H9 (cell line): ENCODE measurements around the gene CCNQ. TPM values are rescaled to one million over a fixed set of nuclear protein-coding genes. Genes with fewer than 3 reads are reported as not detected.

ENCODE experiments used
- DNase-seq: peaks from one replicate; pipeline ENCODE4 v3.0.0-alpha.2; 2017
- H2AFZ ChIP-seq: one replicate; pipeline ENCODE4 v1.6.1; 2013; ENCODE audit warnings: mild to moderate bottlenecking, low read length, control low read depth, moderate library complexity
- H2AK5ac ChIP-seq: 2 replicates; pipeline ENCODE4 v1.6.1; 2013; ENCODE audit warnings: low read length, control low read depth, mixed read lengths; ENCODE audit not compliant: insufficient read length
- H2BK120ac ChIP-seq: one replicate; pipeline ENCODE4 v1.6.1; 2013; ENCODE audit warnings: low read depth, mild to moderate bottlenecking, low read length, control low read depth, inconsistent platforms; ENCODE audit not compliant: poor library complexity, severe bottlenecking
- H2BK12ac ChIP-seq: 2 replicates; pipeline ENCODE4 v1.6.1; 2013; ENCODE audit warnings: low read length, control low read depth, mixed read lengths, low read depth; ENCODE audit not compliant: insufficient read length
- H2BK15ac ChIP-seq: 2 replicates; pipeline ENCODE4 v1.6.1; 2013; ENCODE audit warnings: low read depth, low read length, control low read depth
- H2BK20ac ChIP-seq: one replicate; pipeline ENCODE4 v1.6.1; 2013; ENCODE audit warnings: low read depth, mild to moderate bottlenecking, low read length, control low read depth, inconsistent platforms; ENCODE audit not compliant: poor library complexity, severe bottlenecking
- H2BK5ac ChIP-seq: 2 replicates; pipeline ENCODE4 v1.6.1; 2013; ENCODE audit warnings: low read length, control low read depth, mixed read lengths; ENCODE audit not compliant: insufficient read length
- H3K14ac ChIP-seq: 2 replicates; pipeline ENCODE4 v1.6.1; 2013; ENCODE audit warnings: low read length, control low read depth; ENCODE audit not compliant: insufficient read depth
- H3K18ac ChIP-seq: 2 replicates; pipeline ENCODE4 v1.6.1; 2013; ENCODE audit warnings: low read depth, mild to moderate bottlenecking, mixed read lengths, low read length, control low read depth; ENCODE audit not compliant: insufficient read length
- H3K23ac ChIP-seq: 2 replicates; pipeline ENCODE4 v1.6.1; 2013; ENCODE audit warnings: low read length, control low read depth, mixed read lengths, low read depth; ENCODE audit not compliant: insufficient read length
- H3K23me2 ChIP-seq: 2 replicates; pipeline ENCODE4 v1.6.1; 2013; ENCODE audit warnings: low read depth, mild to moderate bottlenecking, mixed read lengths, low read length, control low read depth; ENCODE audit not compliant: insufficient read length, poor library complexity, severe bottlenecking
- H3K27ac ChIP-seq: 2 replicates; pipeline ENCODE4 v1.5.1; 2013; ENCODE audit warnings: low read length, control low read depth, mixed read lengths, low read depth; ENCODE audit not compliant: insufficient read length
- H3K27me3 ChIP-seq: 2 replicates; pipeline ENCODE4 v1.6.1; 2013; ENCODE audit warnings: low read length, control low read depth, inconsistent platforms; ENCODE audit not compliant: insufficient read depth
- H3K4ac ChIP-seq: 2 replicates; pipeline ENCODE4 v1.6.1; 2013; ENCODE audit warnings: low read depth, mild to moderate bottlenecking, control low read depth, inconsistent platforms, low read length, moderate library complexity
- H3K4me1 ChIP-seq: 2 replicates; pipeline ENCODE4 v1.6.1; 2013; ENCODE audit warnings: low read length, control low read depth, inconsistent platforms; ENCODE audit not compliant: insufficient read depth
- H3K4me2 ChIP-seq: 2 replicates; pipeline ENCODE4 v1.6.1; 2013; ENCODE audit warnings: low read length, control low read depth, mixed read lengths; ENCODE audit not compliant: insufficient read length, insufficient read depth
- H3K56ac ChIP-seq: 2 replicates; pipeline ENCODE4 v1.6.1; 2013; ENCODE audit warnings: low read depth, mild to moderate bottlenecking, mixed read lengths, low read length, control low read depth; ENCODE audit not compliant: insufficient read length
- H3K79me1 ChIP-seq: 2 replicates; pipeline ENCODE4 v1.6.1; 2013; ENCODE audit warnings: low read depth, mild to moderate bottlenecking, moderate library complexity, low read length, control low read depth, inconsistent platforms; ENCODE audit not compliant: insufficient read depth, poor library complexity, severe bottlenecking
- H3K79me2 ChIP-seq: 2 replicates; pipeline ENCODE4 v1.6.1; 2013; ENCODE audit warnings: low read length, control low read depth, inconsistent platforms; ENCODE audit not compliant: insufficient read depth
- H3K9ac ChIP-seq: 2 replicates; pipeline ENCODE4 v1.6.1; 2013; ENCODE audit warnings: low read length, control low read depth, mixed read lengths; ENCODE audit not compliant: insufficient read length; ENCODE audit errors: extremely low read depth
- H3K9me3 ChIP-seq: one replicate; pipeline ENCODE4 v1.6.1; 2013; ENCODE audit warnings: low read depth, low read length, inconsistent platforms; ENCODE audit not compliant: control insufficient read depth
- H3T11ph ChIP-seq: one replicate; pipeline ENCODE4 v1.6.1; 2013; ENCODE audit warnings: mild to moderate bottlenecking, low read length, control low read depth, inconsistent platforms
- H4K20me1 ChIP-seq: one replicate; pipeline ENCODE4 v1.6.1; 2013; ENCODE audit not compliant: control insufficient read depth, insufficient read length, insufficient read depth
- H4K5ac ChIP-seq: 2 replicates; pipeline ENCODE4 v1.6.1; 2013; ENCODE audit warnings: low read depth, mild to moderate bottlenecking, mixed read lengths, low read length, control low read depth; ENCODE audit not compliant: insufficient read length
- H4K8ac ChIP-seq: replicated peaks from 2 replicates; pipeline ENCODE4 v1.6.1; 2013; ENCODE audit warnings: low read length, control low read depth, mixed read lengths, low read depth; ENCODE audit not compliant: insufficient read length
- H4K91ac ChIP-seq: 2 replicates; pipeline ENCODE4 v1.6.1; 2013; ENCODE audit warnings: low read depth, mild to moderate bottlenecking, moderate library complexity, mixed read lengths, low read length, control low read depth; ENCODE audit not compliant: insufficient read length
- H3K27ac Mint-ChIP-seq, 3 experiments: 2 replicates in 2 of 3; 3 replicates in 1 of 3; pipeline ENCODE4 v1.8.0; 2020 to 2021; ENCODE audit warnings: mixed read lengths in 3 of 3, mild to moderate bottlenecking in 1 of 3, moderate library complexity in 1 of 3
- H3K27me3 Mint-ChIP-seq: 2 replicates; pipeline ENCODE4 v1.8.0; 2021; ENCODE audit warnings: low read depth, mild to moderate bottlenecking, moderate library complexity, mixed read lengths
- H3K36me3 Mint-ChIP-seq, 3 experiments: 2 replicates in 2 of 3; 3 replicates in 1 of 3; pipeline ENCODE4 v1.8.0; 2020 to 2021; ENCODE audit warnings: low read depth in 3 of 3, mixed read lengths in 3 of 3; ENCODE audit not compliant: insufficient read depth in 1 of 3
- H3K4me1 Mint-ChIP-seq, 2 experiments: 2 replicates each; pipeline ENCODE4 v1.8.0; 2020; ENCODE audit warnings: mixed read lengths in 2 of 2
- H3K4me3 Mint-ChIP-seq, 2 experiments: 2 replicates in 1 of 2; 3 replicates in 1 of 2; pipeline ENCODE4 v1.8.0; 2020 to 2021; ENCODE audit warnings: mild to moderate bottlenecking in 2 of 2, mixed read lengths in 2 of 2, moderate library complexity in 1 of 2
- H3K9me3 Mint-ChIP-seq, 2 experiments: 2 replicates in 1 of 2; 3 replicates in 1 of 2; pipeline ENCODE4 v1.8.0; 2020; ENCODE audit warnings: mild to moderate bottlenecking in 2 of 2, mixed read lengths in 2 of 2, moderate library complexity in 1 of 2
- CTCF ChIP-seq: fragments of 200-600 bp; sonication (generic); conservative IDR thresholded peaks from 3 replicates; pipeline ENCODE4 v1.8.0; 2021; ENCODE audit warnings: antibody characterized with exemption, mild to moderate bottlenecking
- WGBS: extraction: QIAGEN DNeasy Blood & Tissue Kit; methylation state at CpG from one replicate; pipeline ENCODE4 v1.1.7; 2013; ENCODE audit warnings: missing lambda C conversion rate, low lambda C conversion rate, mixed read lengths; ENCODE audit not compliant: insufficient read length; ENCODE audit errors: extremely low coverage; 5-methylcytosine and 5-hydroxymethylcytosine counted together
- total RNA-seq: library from RNA; stranded (reverse); gene quantifications from 2 replicates; pipeline ENCODE4 v1.2.1, GENCODE V29; 2021

The CCNQ gene
- total RNA-seq, 1 experiment from 2014 or later, result 18.4 TPM

- H3K79me1 ChIP-seq, result no peaks in the 10 kb centered on the region
- no peak within 1 kb of the TSS for H3K27ac ChIP-seq
- no CpG with 5 or more reads among the region's 53 CpGs for WGBS
- H4K5ac ChIP-seq, result no peak within 1 kb of the TSS
- DNase-seq, result peak; percentile 80
- no peak within 1 kb of the TSS for H3K4ac ChIP-seq
- no peaks in the 10 kb centered on the region for H3K79me2 ChIP-seq
- no peak within 1 kb of the TSS for H3K56ac ChIP-seq
- Mint-ChIP-seq H3K4me3 (peak within 1 kb of the TSS in 1 of 2 experiments; percentile 65; a peak in 2 of 5 replicates), H3K4me1 (peaks cover 5 to 8% of the 10 kb centered on the region in 2 experiments), H3K27ac (no peak within 1 kb of the TSS), H3K36me3 (peaks cover 0 to 4% (median 0%) of the 10 kb centered on the region in 3 experiments; a peak in 2 of 7 replicates), H3K9me3 (peaks cover 47 to 62% of the 10 kb centered on the region in 2 experiments), H3K27me3 (peaks cover 66% of the 10 kb centered on the region)
- no peaks in the 10 kb centered on the region; the same call in 1 of the 2 replicates for H3K4me1 ChIP-seq
- H3K23me2 ChIP-seq, result peaks cover 14% of the 10 kb centered on the region
- peak within 1 kb of the TSS; percentile 9 for H3K4me2 ChIP-seq
- no peak within 1 kb of the TSS for H3K23ac ChIP-seq
- no peak for TF ChIP-seq CTCF
- peaks cover 27% of the 10 kb centered on the region for H3K9me3 ChIP-seq
- peaks cover 2% of the 10 kb centered on the region for H4K20me1 ChIP-seq
- peaks cover 54% of the 10 kb centered on the region for H3K27me3 ChIP-seq
- no peak within 1 kb of the TSS for H2AK5ac ChIP-seq
- no peak within 1 kb of the TSS for H4K8ac ChIP-seq
- H2AFZ ChIP-seq, result no peak within 1 kb of the TSS
- H3K18ac ChIP-seq, result no peak within 1 kb of the TSS
- H4K91ac ChIP-seq, result no peak within 1 kb of the TSS
- H3K9ac ChIP-seq, result no peak within 1 kb of the TSS
- H3K14ac ChIP-seq, result no peak within 1 kb of the TSS
- H2BK120ac ChIP-seq, result no peak within 1 kb of the TSS
- H3T11ph ChIP-seq, result no peak within 1 kb of the TSS
- no peak within 1 kb of the TSS for H2BK5ac ChIP-seq
- no peak within 1 kb of the TSS for H2BK12ac ChIP-seq
- H2BK20ac ChIP-seq, result no peak within 1 kb of the TSS
- no peak within 1 kb of the TSS for H2BK15ac ChIP-seq
Measured at GRCh38 chrX:153646620-153647373, 47.9 kb upstream of the CCNQ start, which contains the start of gene DUSP9. Gene DUSP9 (plus strand): TSS chrX:153647203. CDS start chrX:153647954, 751 bp downstream.
